ENCODE data around the gene LNX1. TPM values are rescaled to one million over a fixed set of nuclear protein-coding genes. Genes with fewer than 3 reads are reported as not detected.

LNX1 gene
- polyA plus RNA-seq, 2 of the 4 experiments (the other 2 are of a cell fraction): 0.04 to 0.14 TPM

GRCh38 chr4:53520116-53520515 lies 71.2 kb downstream of the LNX1 start:
- no peak for ATAC-seq

GRCh38 chr4:53518807-53519206 lies 72.5 kb downstream of the LNX1 start:
- ChIA-PET POLR2A (no interaction called here), CTCF (no interaction called here)
- ATAC-seq (no peak), DNase-seq (ENCODE audit: low read depth in 1 of 2, low spot score in 1 of 2) (no peak), FAIRE-seq (no peak)
- H3K4me1 ChIP-seq: no peaks in the 10 kb centered on the region
- no peak overlapping the region for H3K4me3 ChIP-seq
- TF ChIP-seq ZNF302 (CRISPR knock-in tag; IDR thresholded peaks at IDR 0.05) (no peak), BCL3 (IDR thresholded peaks at IDR 0.05) (no peak), REST (IDR thresholded peaks at IDR 0.05) (no peak), SMC3 (IDR thresholded peaks at IDR 0.05) (no peak), FOXS1 (CRISPR knock-in tag; IDR thresholded peaks at IDR 0.05) (no peak), EHF (CRISPR knock-in tag; IDR thresholded peaks at IDR 0.05) (no peak), CEBPB (IDR thresholded peaks at IDR 0.05) (no peak), E2F6 (IDR thresholded peaks at IDR 0.05; ENCODE audit: borderline replicate concordance, low read depth) (no peak), GATA3 (IDR thresholded peaks at IDR 0.05; ENCODE audit: borderline replicate concordance) (no peak), HOXB13 (CRISPR knock-in tag; IDR thresholded peaks at IDR 0.05; ENCODE audit: low read depth) (no peak), CHD4 (IDR thresholded peaks at IDR 0.05; ENCODE audit: borderline replicate concordance) (no peak), ATOH8 (CRISPR knock-in tag; IDR thresholded peaks at IDR 0.05; ENCODE audit: low read depth) (no peak), RCOR1 (IDR thresholded peaks at IDR 0.05; ENCODE audit: low read depth, low read length) (no peak), CBX2 (IDR thresholded peaks at IDR 0.05; ENCODE audit: borderline replicate concordance, low read depth) (no peak), FOSL2 (IDR thresholded peaks at IDR 0.05) (no peak), FOSL2 (CRISPR knock-in tag; IDR thresholded peaks at IDR 0.05) (no peak), POLR2A (IDR thresholded peaks at IDR 0.05; ENCODE audit: low read length) (no peak), PBX3 (IDR thresholded peaks at IDR 0.05) (no peak), ZSCAN20 (CRISPR knock-in tag; IDR thresholded peaks at IDR 0.05) (no peak)
- no peak overlapping the region for H3K4me2 ChIP-seq
- 58% methylated on average over 3 of the region's 3 CpGs for WGBS (ENCODE audit: missing lambda C conversion rate)
- no peak overlapping the region for H3K27ac ChIP-seq
- H3K9me3 ChIP-seq: no peaks in the 10 kb centered on the region

More at GRCh38 chr4:53520116-53520515, 71.2 kb downstream of the LNX1 start:
- H3K9me3 ChIP-seq: no peaks in the 10 kb centered on the region
- no peak overlapping the region for H3K4me3 ChIP-seq
- H3K27ac ChIP-seq: no peak overlapping the region
- no peaks in the 10 kb centered on the region for H3K4me1 ChIP-seq
- H3K4me2 ChIP-seq: no peak overlapping the region
- DNase-seq (ENCODE audit: low read depth in 1 of 2, low spot score in 1 of 2): no peak
- WGBS (ENCODE audit: missing lambda C conversion rate): 62% methylated on average over 5 of the region's 6 CpGs
- ChIA-PET CTCF (no interaction called here), POLR2A (no interaction called here)
- no peak for FAIRE-seq
- TF ChIP-seq MAZ (IDR thresholded peaks at IDR 0.05; ENCODE audit: borderline replicate concordance, low read depth, low read length) (no peak), CTCF (IDR thresholded peaks at IDR 0.05) (no peak), KDM1A (IDR thresholded peaks at IDR 0.05; ENCODE audit: low read depth) (no peak), POLR2A (IDR thresholded peaks at IDR 0.05; ENCODE audit: low read length) (no peak), E2F6 (IDR thresholded peaks at IDR 0.05; ENCODE audit: borderline replicate concordance, low read depth) (no peak), JUNB (IDR thresholded peaks at IDR 0.05) (no peak)
